Caco-2 (cell line): ENCODE measurements around the gene REEP6. TPM values are rescaled to one million over a fixed set of nuclear protein-coding genes. Genes with fewer than 3 reads are reported as not detected.

Experiments
- Bru-seq: library from RNA; stranded (reverse); fragments of 400-500 nt; gene quantifications from one replicate; lab custom pipeline; 2021; lab: Mats Ljungman, UMichigan
- BruChase-seq, 2 experiments: library from RNA; stranded (reverse); fragments of 400-500 nt; gene quantifications; one replicate each; lab custom pipeline; 2021; lab: Mats Ljungman, UMichigan
- BruUV-seq: library from RNA; stranded (reverse); fragments of 400-500 nt; replicated peaks from 2 replicates; lab custom pipeline; 2021; lab: Mats Ljungman, UMichigan
- CTCF ChIA-PET: fragments of 300-600 bp; sonication (Branson Sonifier 250); formaldehyde crosslinking; loops from one replicate; lab custom pipeline; 2022; ENCODE audit warnings: antibody characterized with exemption; lab: Charles Lee
- POLR2A ChIA-PET: fragments of 300-600 bp; sonication (Branson Sonifier 250); formaldehyde crosslinking; loops from one replicate; lab custom pipeline; 2022; ENCODE audit warnings: antibody characterized with exemption; lab: Charles Lee
- DNase-seq, 2 experiments: peaks; one replicate each; pipeline versions ENCODE4 v3.0.0 to v3.0.0-alpha.2; 2020 to 2022
- H3K27me3 ChIP-seq: replicated peaks from 2 replicates; pipeline ENCODE4 v1.6.0; 2011; ENCODE audit warnings: low read length; ENCODE audit not compliant: control insufficient read depth, insufficient read depth
- H3K36me3 ChIP-seq: 2 replicates; pipeline ENCODE4 v1.5.1; 2011; ENCODE audit warnings: low read length; ENCODE audit not compliant: control insufficient read depth, insufficient read depth
- H3K4me1 ChIP-seq: fragments of 250-450 bp; sonication (Bioruptor Pico); 2 replicates; pipeline ENCODE4 v1.5.1; 2020; ENCODE audit warnings: mild to moderate bottlenecking
- H3K4me3 ChIP-seq: 2 replicates; pipeline ENCODE4 v1.5.1; 2011; ENCODE audit warnings: low read depth, mild to moderate bottlenecking, control low read depth, low read length
- H3K9me3 ChIP-seq: fragments of 250-450 bp; sonication (Bioruptor Pico); 2 replicates; pipeline ENCODE4 v1.5.1; 2020; ENCODE audit warnings: mild to moderate bottlenecking, moderate library complexity
- H3K27ac Mint-ChIP-seq: one replicate; pipeline ENCODE4 v1.8.0; 2022; ENCODE audit warnings: mixed read lengths; ENCODE audit not compliant: unreplicated experiment
- H3K27me3 Mint-ChIP-seq: one replicate; pipeline ENCODE4 v1.8.0; 2022; ENCODE audit warnings: mixed read lengths; ENCODE audit not compliant: insufficient read depth, unreplicated experiment
- H3K36me3 Mint-ChIP-seq: one replicate; pipeline ENCODE4 v1.8.0; 2022; ENCODE audit warnings: mild to moderate bottlenecking, mixed read lengths; ENCODE audit not compliant: insufficient read depth, unreplicated experiment
- H3K4me1 Mint-ChIP-seq: one replicate; pipeline ENCODE4 v1.8.0; 2022; ENCODE audit warnings: low read depth, mixed read lengths; ENCODE audit not compliant: unreplicated experiment
- H3K4me3 Mint-ChIP-seq: one replicate; pipeline ENCODE4 v1.8.0; 2022; ENCODE audit warnings: mild to moderate bottlenecking, moderate library complexity, mixed read lengths; ENCODE audit not compliant: unreplicated experiment
- H3K9me3 Mint-ChIP-seq: one replicate; pipeline ENCODE4 v1.8.0; 2022; ENCODE audit warnings: mixed read lengths; ENCODE audit not compliant: unreplicated experiment
- CTCF ChIP-seq, 2 experiments: fragments of 200-600 bp in 1 of 2; IDR thresholded peaks; 1 replicate in 1 of 2; 2 replicates in 1 of 2; pipeline versions ENCODE4 v1.5.1 to v1.8.0; 2011 to 2022; ENCODE audit warnings: antibody characterized with exemption in 1 of 2, control low read depth in 1 of 2, inconsistent platforms in 1 of 2, low read depth in 1 of 2, low read length in 1 of 2, mild to moderate bottlenecking in 1 of 2, moderate library complexity in 1 of 2; ENCODE audit not compliant: insufficient read depth in 1 of 2, severe bottlenecking in 1 of 2, unreplicated experiment in 1 of 2
- intact Hi-C: fragments of 100-400 bp; cut with micrococcal nuclease; formaldehyde crosslinking; loops from one replicate; pipeline ENCODE4 v1.10.0; 2022; ENCODE audit not compliant: unreplicated experiment
- long read RNA-seq: library from polyadenylated mRNA; stranded (forward); transcript quantifications from one replicate; pipeline ENCODE4 v2.0.0, GENCODE V29; 2022
- total RNA-seq: library from RNA; stranded (reverse); gene quantifications from 2 replicates; pipeline ENCODE4 v1.2.3, GENCODE V29; 2022

REEP6 gene
- total RNA-seq (50.2 and 61.5 TPM in 2 replicates), Bru-seq, nascent RNA (percentile 57 among the genes with signal in this experiment), BruChase-seq, experiment 1, labeled RNA remaining after a 2-hour chase (percentile 55 among the genes with signal in this experiment), BruChase-seq, experiment 2, labeled RNA remaining after a 6-hour chase (percentile 73 among the genes with signal in this experiment)
- long read RNA-seq, transcript REEP6-201 (5 exons, 1,794 nt): major isoform, 255 of 276 reads
- long read RNA-seq, partial matches to known transcripts: 8 of 276 reads
- long read RNA-seq, other reads (novel, unspliced or antisense): 12 of 276 reads

- ChIA-PET CTCF (interaction anchor here (0.5 to 1.6 kb wide), 8 partner anchors 10 to 1459 kb away, joined by 3 to 8 read pairs (median 4); partner anchors contain the start of gene MEX3D), POLR2A (interaction anchor here (0.6 to 1.2 kb wide), 4 partner anchors 22 to 385 kb away, joined by 4 to 16 read pairs (median 10); partner anchors contain the start of genes ADAMTSL5 and CIRBP)
- Mint-ChIP-seq H3K27me3 (no peaks in the 10 kb centered on the region), H3K9me3 (no peaks in the 10 kb centered on the region), H3K4me3 (peak within 1 kb of the TSS; percentile 89), H3K36me3 (peaks cover 13% of the 10 kb centered on the region), H3K27ac (peak within 1 kb of the TSS; percentile 88), H3K4me1 (peaks cover 21% of the 10 kb centered on the region)
- Histone ChIP-seq H3K4me1 (peaks cover 40% of the 10 kb centered on the region), H3K4me3 (peak within 1 kb of the TSS; percentile 97), H3K27me3 (no peaks in the 10 kb centered on the region), H3K9me3 (no peaks in the 10 kb centered on the region), H3K36me3 (no peaks in the 10 kb centered on the region; the same call in 1 of the 2 replicates)
- TSS peak; percentile 37 for BruUV-seq
- intact Hi-C loops: loop anchor here (2.0 kb wide), 1 partner anchor 22 kb away; the partner anchor contains the start of gene ADAMTSL5
- no peak for TF ChIP-seq CTCF (IDR thresholded peaks at IDR 0.05; ENCODE audit: insufficient read depth in 1 of 2, low read depth in 1 of 2, low read length in 1 of 2, severe bottlenecking in 1 of 2, unreplicated experiment in 1 of 2)
- no peak for DNase-seq
Measured at GRCh38 chr19:1491114-1491848, at the start of gene REEP6. TSS of gene REEP6 (plus strand) at chr19:1491181. CDS start at chr19:1491270, 89 bp downstream.

- Histone ChIP-seq H3K36me3 (peaks cover 8% of the 10 kb centered on the region), H3K4me3 (no peak overlapping the region), H3K9me3 (no peaks in the 10 kb centered on the region), H3K27me3 (no peaks in the 10 kb centered on the region), H3K4me1 (peaks cover 40% of the 10 kb centered on the region)
- CTCF ChIA-PET: no interaction called here
- Mint-ChIP-seq H3K4me3 (peak overlapping the region; percentile 51), H3K27me3 (no peaks in the 10 kb centered on the region), H3K36me3 (peaks cover 74% of the 10 kb centered on the region), H3K27ac (no peak overlapping the region), H3K9me3 (no peaks in the 10 kb centered on the region), H3K4me1 (peaks cover 10% of the 10 kb centered on the region)
- POLR2A ChIA-PET: no interaction called here
- no TSS peak for BruUV-seq
- TF ChIP-seq CTCF (IDR thresholded peaks at IDR 0.05; ENCODE audit: insufficient read depth in 1 of 2, low read depth in 1 of 2, low read length in 1 of 2, severe bottlenecking in 1 of 2, unreplicated experiment in 1 of 2): no peak
- no peak for DNase-seq
- intact Hi-C loops: no loop called here
Measured at GRCh38 chr19:1441677-1442438, 49.1 kb upstream of the REEP6 start.
